Activated T-cell treated with anti-CD3 and anti-CD28 coated beads, Interleukin-2, amount 50 U/mL, for 72 hours (primary cell): ENCODE data around the gene NCOA4. TPM values are rescaled to one million over a fixed set of nuclear protein-coding genes. Genes with fewer than 3 reads are reported as not detected.
A peak's percentile ranks its signal among the peaks of the same experiment; 100 is the strongest.

Source experiments
- ATAC-seq, 2 donors: fragments of 150-1000 bp; cut with Tn5 transposase; replicated peaks in 1 of 2; 2 replicates each; pipeline ENCODE4 v1.10.0; 2021; ENCODE audit warnings: moderate library complexity in 2 of 2, mild to moderate bottlenecking in 1 of 2
- DNase-seq, 2 donors: peaks; one replicate each; pipeline ENCODE4 v3.0.0; 2021 to 2022; ENCODE audit warnings: mixed read lengths in 1 of 2
- H3K27ac Mint-ChIP-seq: one replicate; pipeline ENCODE4 v1.8.0; 2022; ENCODE audit warnings: mild to moderate bottlenecking, moderate library complexity, mixed read lengths
- H3K27me3 Mint-ChIP-seq: one replicate; pipeline ENCODE4 v1.8.0; 2022; ENCODE audit warnings: low read depth, mixed read lengths
- H3K36me3 Mint-ChIP-seq, 2 donors: one replicate each; pipeline ENCODE4 v1.8.0; 2022; ENCODE audit warnings: mixed read lengths in 2 of 2, mild to moderate bottlenecking in 1 of 2; ENCODE audit not compliant: insufficient read depth in 2 of 2
- H3K4me1 Mint-ChIP-seq: one replicate; pipeline ENCODE4 v1.8.0; 2022; ENCODE audit warnings: low read depth, mixed read lengths
- H3K4me3 Mint-ChIP-seq, 2 donors: one replicate each; pipeline ENCODE4 v1.8.0; 2022; ENCODE audit warnings: mild to moderate bottlenecking in 2 of 2, mixed read lengths in 2 of 2, moderate library complexity in 2 of 2
- H3K9me3 Mint-ChIP-seq, 2 donors: one replicate each; pipeline ENCODE4 v1.8.0; 2022; ENCODE audit warnings: mixed read lengths in 2 of 2
- total RNA-seq, 2 donors: library from RNA; stranded (reverse); gene quantifications; one replicate each; pipeline ENCODE4 v1.2.3, GENCODE V29; 2022

Gene NCOA4
- total RNA-seq, 2 donors from 2014 or later, result 112 to 144 TPM

DNA sequence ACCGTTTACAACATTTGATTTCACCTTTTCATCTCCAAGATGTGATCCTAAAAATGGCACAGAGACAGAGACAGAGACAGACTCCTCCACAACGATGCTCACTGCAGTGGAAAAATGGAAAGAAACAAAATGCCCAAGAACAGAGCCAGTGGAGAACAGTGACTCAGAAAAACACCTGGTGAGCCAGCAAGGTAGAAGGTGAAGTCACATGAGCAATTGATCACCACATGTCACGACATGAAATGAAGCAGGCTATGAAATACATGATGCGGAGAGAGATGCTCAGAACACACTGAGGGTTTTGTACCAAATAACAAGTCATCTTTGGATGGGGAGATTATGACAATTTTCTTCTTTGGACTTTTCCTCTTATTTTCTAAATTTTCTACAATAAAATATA is 12.1 kb upstream of the NCOA4 start:
- no peak for ATAC-seq
- H3K4me3 Mint-ChIP-seq, result no peak overlapping the region
- no peak overlapping the region for H3K27ac Mint-ChIP-seq
- H3K36me3 Mint-ChIP-seq, result no peaks in the 10 kb centered on the region
- H3K9me3 Mint-ChIP-seq, result no peaks in the 10 kb centered on the region
- DNase-seq, result no peak
- H3K4me1 Mint-ChIP-seq, result no peaks in the 10 kb centered on the region
- no peaks in the 10 kb centered on the region for H3K27me3 Mint-ChIP-seq

DNA sequence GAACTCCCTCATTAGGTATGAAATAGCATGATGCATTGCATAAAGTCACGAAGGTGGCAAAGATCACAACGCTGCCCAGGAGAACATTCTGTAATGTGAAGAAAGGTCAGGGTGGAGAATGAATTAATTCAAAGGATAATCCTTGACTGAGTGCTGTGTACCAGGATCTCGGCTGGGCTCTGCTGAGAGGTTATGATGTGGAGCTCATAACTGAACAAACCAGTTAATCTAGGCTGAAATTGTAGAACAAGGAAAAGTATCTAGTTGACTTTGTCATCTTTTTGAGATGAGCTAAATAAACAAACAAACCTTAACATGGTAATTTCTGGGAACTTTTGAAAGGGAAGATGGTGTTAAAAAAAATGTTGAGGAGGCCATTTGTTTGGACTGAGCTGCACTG is 9.6 kb upstream of the NCOA4 start:
- Mint-ChIP-seq H3K4me1 (no peaks in the 10 kb centered on the region), H3K27me3 (no peaks in the 10 kb centered on the region), H3K4me3 (no peak overlapping the region), H3K36me3 (no peaks in the 10 kb centered on the region), H3K9me3 (no peaks in the 10 kb centered on the region), H3K27ac (no peak overlapping the region)
- ATAC-seq, result no peak
- DNase-seq, result no peak

DNA sequence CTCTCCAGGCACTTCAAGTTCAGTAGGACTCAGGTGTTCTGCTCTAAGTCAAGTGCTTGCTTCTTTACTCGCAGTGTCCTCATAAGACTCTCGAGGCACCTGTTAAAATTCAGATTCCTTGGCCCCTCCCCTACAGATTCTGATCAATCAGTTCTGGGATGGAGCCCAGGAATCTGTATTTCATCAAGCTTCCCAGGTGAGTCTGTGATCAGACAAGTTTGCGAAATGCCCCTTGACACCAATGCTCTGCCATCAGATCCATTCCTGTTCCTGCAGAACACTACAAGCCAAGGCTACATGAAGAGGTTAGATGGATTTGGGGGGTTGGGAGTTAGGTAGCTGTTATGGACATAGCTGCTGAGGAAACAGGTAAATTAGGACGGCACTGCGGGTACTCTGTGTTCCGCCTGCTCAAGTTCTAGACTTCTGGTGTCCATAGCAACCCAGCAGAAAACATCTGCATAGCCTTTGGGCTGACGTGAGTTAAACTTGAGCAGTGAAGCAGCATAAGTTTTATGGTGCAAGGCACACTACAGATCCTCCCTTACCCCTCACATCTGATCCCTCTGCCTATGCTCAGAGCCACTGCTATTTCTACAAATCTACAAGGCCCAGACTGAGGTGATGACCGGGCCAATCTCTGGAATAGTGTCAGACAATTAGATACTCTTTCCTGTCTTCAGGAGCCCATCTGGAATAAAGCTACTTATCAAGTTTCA is 6.8 kb upstream of the NCOA4 start:
- Mint-ChIP-seq H3K27ac (no peak overlapping the region), H3K4me1 (no peaks in the 10 kb centered on the region), H3K36me3 (no peaks in the 10 kb centered on the region), H3K27me3 (no peaks in the 10 kb centered on the region), H3K4me3 (no peak overlapping the region), H3K9me3 (no peaks in the 10 kb centered on the region)
- ATAC-seq, result no peak
- DNase-seq, result no peak

DNA sequence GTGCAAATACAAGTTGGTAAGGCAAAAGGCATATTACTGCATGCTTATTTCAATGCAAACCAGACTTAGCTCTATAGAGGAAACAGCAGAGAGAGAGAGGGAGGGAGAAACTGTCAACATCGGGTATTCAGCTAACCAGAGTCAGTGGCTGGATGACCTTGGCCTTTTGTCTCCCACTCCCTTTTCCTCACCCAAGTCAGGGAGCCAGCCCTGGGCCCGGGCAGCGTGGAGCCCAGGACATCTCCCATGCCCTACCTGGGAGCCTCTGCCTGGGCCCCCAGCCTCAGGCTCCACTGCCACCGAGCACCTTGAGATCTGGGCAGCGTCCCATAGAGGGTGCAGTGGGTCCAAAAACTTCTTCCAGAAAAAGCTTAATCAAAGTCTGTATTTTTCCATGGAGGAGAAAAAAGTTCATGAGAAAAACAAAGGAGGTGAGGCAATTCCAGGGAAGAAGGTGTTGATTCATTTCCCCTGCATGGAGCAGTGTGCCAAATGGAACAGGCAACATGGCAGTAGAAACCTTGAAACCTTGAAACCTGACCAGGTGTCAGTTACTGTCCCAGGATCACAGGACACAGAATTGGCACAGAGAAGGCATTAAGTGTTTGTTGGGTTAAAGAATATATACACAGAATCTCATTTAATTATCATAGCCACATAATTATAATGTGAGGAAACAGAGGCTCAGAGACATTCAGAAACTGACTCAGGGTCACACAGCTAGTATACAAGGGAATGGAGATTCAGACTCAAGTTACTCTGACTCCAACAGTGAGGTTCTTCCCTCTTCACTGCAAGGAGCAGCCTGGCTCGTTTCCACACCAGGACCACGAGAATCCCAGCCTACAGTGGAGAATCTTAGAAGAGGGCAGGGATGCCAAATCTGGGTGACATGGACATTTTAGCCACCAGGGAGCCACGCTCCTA is 5.8 kb upstream of the NCOA4 start:
- Mint-ChIP-seq H3K27me3 (no peaks in the 10 kb centered on the region), H3K4me1 (no peaks in the 10 kb centered on the region), H3K9me3 (no peaks in the 10 kb centered on the region)

DNA sequence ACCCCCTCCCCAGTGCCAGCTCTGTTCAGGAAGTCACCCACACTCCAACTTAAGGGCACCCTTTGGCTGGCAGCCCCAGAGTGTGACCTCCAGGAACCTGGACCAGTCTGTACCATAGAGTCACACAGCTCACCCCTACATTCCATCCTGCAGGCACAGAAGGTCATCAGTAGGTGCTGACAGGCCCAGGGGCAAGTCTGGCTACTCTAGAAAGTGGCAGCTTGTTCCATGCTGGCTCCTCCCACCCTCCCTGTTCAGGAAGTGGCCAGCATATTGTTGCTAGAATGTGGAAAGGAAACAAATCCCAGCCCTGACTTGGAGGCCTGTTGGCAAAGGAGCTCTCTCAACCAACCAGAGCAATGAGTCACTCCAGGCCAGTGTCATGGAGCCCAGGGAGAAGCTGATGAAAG is 3.2 kb upstream of the NCOA4 start:
- H3K27me3 Mint-ChIP-seq, result no peaks in the 10 kb centered on the region
- no peak for DNase-seq
- no peak overlapping the region for H3K27ac Mint-ChIP-seq
- peaks cover 18% of the 10 kb centered on the region for H3K4me1 Mint-ChIP-seq
- no peaks in the 10 kb centered on the region for H3K9me3 Mint-ChIP-seq
- H3K36me3 Mint-ChIP-seq, result no peaks in the 10 kb centered on the region
- no peak for ATAC-seq
- H3K4me3 Mint-ChIP-seq, result no peak overlapping the region

More for the DNA sequence above, 5.8 kb upstream of the NCOA4 start:
- ATAC-seq (no peak), DNase-seq (no peak)
- no peak overlapping the region for H3K27ac Mint-ChIP-seq
- no peaks in the 10 kb centered on the region for H3K36me3 Mint-ChIP-seq
- H3K4me3 Mint-ChIP-seq, result no peak overlapping the region

DNA sequence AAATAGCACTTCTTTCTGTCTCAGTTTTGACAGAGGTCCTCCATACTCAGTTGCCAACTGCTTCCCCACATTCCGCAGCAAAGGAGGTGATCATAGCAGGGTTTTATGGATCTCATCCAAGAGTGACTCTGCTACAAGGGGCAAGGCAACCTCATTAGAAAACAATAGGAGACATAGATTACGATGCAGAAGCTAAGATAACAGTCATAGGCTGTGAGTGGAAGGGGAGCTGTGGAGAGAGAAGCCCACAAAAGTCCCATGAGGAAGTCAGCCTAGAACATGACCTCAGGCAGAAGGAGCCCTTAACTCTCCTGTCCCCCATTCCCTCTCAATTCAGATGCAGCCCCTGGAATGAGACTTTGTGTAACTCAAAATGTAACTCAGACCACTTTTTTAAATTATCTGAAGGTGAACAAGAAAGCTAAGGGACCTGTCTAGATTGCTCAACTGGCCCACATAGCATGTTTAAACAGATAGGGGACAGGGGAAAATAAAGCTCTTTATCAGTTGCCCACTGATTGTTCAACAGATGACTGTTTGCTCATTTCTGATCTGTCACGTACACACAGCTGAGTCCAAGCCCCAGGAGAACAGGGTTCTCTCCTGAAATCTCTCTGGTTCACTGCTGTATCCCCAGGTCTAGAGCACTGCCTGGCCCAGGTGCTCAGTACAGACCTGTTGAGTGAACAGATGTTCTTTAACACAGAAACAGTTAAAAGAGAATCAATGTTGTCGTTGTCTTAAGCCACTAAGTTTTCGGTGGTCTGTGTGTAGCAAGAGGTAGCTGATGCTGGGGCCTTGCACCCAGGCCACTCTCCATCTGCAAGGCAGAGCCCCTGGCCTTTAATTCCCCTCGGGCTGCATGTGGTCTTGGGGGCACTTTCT is 1.5 kb upstream of the NCOA4 start:
- DNase-seq (no peak), ATAC-seq (no peak)
- peak overlapping the region; percentile 33 to 58 for H3K4me3 Mint-ChIP-seq
- peaks cover 0 to 2% of the 10 kb centered on the region in 2 donors for H3K36me3 Mint-ChIP-seq
- no peaks in the 10 kb centered on the region for H3K9me3 Mint-ChIP-seq
- peak overlapping the region; percentile 10 for H3K27ac Mint-ChIP-seq
- peaks cover 36% of the 10 kb centered on the region for H3K4me1 Mint-ChIP-seq
- H3K27me3 Mint-ChIP-seq, result no peaks in the 10 kb centered on the region

DNA sequence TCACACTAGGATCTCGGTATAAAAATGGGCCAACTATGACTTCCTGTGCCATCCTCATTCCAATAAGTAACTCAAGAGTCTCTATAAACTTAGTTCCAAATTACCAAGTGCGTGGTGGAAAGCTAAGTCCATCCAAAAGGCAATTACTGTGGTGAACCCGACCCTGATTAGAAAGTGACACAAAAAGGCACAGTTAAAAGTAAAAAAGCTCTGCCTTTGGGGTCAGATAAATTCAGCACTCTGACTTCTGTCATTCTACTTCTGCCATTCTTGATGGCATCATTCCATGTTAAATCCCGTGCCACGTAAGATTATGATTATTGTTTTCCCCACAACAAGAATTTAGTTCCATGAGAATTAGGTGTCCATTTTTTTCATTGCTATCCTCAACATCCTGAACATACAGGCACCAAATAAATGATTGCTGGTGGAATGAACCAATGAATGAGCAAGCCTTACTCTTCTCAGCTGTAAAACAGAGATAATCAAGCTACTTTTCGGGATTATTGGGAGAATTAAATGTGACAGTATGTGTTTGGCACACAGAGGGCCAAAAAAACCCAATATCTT is 877 bp downstream of the NCOA4 start:
- peak overlapping the region; percentile 98 for H3K27ac Mint-ChIP-seq
- H3K4me1 Mint-ChIP-seq, result peaks cover 56% of the 10 kb centered on the region
- H3K36me3 Mint-ChIP-seq, result peaks cover 0 to 6% of the 10 kb centered on the region in 2 donors
- H3K4me3 Mint-ChIP-seq, result peak overlapping the region; percentile 94 to 97
- no peaks in the 10 kb centered on the region for H3K9me3 Mint-ChIP-seq
- H3K27me3 Mint-ChIP-seq, result no peaks in the 10 kb centered on the region
- ATAC-seq, result no peak
- no peak for DNase-seq

DNA sequence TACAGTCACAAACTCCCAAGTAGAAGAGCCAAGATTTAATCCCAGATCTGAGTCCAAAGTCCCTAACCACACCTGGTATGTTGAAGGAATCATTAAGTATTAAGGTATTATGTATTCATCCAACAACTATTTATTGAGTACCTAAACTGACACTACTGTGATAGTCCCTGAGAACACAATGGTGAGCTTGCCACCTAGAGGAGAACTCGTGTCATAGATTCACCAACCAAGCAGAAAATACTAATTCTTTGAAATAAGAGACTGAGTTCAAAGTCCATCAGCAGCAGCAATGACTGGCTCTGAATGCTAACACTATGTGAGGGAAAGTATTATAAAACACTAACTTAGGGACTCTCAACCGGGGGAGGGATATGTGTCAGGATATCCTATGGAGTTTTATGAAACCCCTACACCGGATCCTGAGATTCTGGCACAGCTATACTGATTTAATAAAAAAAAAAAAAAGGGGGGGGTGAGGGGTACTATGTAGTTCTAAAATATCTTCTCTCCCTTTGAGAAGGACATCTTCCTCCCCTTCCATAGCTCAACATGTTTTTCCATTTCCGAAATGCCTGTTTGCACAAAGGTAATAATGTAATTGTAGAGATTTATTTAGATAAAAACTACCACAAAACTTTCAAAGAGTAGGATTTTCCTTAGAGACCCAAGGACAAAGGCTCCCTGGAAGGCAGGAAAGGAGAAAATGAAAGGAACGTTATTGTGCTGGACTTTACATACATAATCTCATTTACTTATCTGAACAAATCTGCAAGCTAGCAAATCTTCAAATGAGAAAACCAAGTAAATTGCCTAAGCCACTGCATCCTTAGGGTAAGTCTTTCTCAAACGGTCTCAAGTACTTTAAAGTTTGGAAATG is 1.6 kb downstream of the NCOA4 start:
- DNase-seq (peak; percentile 22 to 42), ATAC-seq (peak; percentile 20 to 27)
- no peaks in the 10 kb centered on the region for H3K9me3 Mint-ChIP-seq
- peaks cover 0 to 6% of the 10 kb centered on the region in 2 donors for H3K36me3 Mint-ChIP-seq
- H3K4me3 Mint-ChIP-seq, result peak overlapping the region; percentile 94 to 97
- H3K27me3 Mint-ChIP-seq, result no peaks in the 10 kb centered on the region
- peaks cover 64% of the 10 kb centered on the region for H3K4me1 Mint-ChIP-seq
- H3K27ac Mint-ChIP-seq, result peak overlapping the region; percentile 98

DNA sequence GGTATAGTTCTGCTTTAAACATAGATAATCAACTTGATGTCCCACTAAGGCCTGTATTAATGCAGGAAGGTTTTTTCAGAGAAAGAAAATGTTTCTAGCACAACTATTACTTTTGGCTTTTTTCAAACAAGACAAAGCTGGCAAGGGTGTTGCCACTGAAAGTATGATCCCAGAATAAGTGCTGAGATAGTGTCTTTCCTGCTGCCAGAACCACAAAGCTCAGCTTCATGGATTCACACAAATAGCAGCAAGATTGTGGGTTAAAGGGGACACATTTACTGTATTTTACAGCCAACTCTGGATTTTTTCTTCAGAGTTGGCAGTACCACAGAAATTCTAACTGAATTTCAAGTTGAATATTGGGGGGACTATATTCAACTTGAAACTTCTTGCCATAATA is 4.3 kb downstream of the NCOA4 start:
- Mint-ChIP-seq H3K4me3 (no peak overlapping the region), H3K27me3 (no peaks in the 10 kb centered on the region), H3K36me3 (peaks cover 0 to 6% of the 10 kb centered on the region in 2 donors), H3K9me3 (no peaks in the 10 kb centered on the region), H3K27ac (no peak overlapping the region), H3K4me1 (peaks cover 89% of the 10 kb centered on the region)
- no peak for ATAC-seq
- DNase-seq, result no peak

DNA sequence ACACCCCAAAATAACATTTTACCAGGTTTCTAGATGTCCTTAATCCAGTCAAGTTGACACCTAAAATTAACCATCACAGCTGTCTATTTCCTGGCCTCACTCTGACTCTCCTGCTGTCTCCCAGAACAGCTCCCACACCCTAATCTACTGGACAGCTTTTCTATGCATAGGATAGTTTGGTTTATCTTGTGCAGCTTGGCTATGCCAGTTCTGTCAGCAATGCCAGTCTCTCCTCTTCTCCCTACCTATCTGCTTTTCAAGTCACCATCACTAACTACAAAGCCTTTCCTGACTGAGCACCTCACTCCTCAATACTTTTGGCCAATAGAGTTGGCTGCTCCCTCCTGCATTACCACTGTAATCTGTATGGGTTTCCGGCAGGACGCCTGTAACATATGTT is 5.0 kb downstream of the NCOA4 start:
- DNase-seq (no peak), ATAC-seq (no peak)
- H3K4me1 Mint-ChIP-seq, result peaks cover 90% of the 10 kb centered on the region
- peaks cover 0 to 6% of the 10 kb centered on the region in 2 donors for H3K36me3 Mint-ChIP-seq
- no peaks in the 10 kb centered on the region for H3K9me3 Mint-ChIP-seq
- H3K4me3 Mint-ChIP-seq, result no peak overlapping the region
- H3K27ac Mint-ChIP-seq, result peak overlapping the region; percentile 35
- H3K27me3 Mint-ChIP-seq, result no peaks in the 10 kb centered on the region

DNA sequence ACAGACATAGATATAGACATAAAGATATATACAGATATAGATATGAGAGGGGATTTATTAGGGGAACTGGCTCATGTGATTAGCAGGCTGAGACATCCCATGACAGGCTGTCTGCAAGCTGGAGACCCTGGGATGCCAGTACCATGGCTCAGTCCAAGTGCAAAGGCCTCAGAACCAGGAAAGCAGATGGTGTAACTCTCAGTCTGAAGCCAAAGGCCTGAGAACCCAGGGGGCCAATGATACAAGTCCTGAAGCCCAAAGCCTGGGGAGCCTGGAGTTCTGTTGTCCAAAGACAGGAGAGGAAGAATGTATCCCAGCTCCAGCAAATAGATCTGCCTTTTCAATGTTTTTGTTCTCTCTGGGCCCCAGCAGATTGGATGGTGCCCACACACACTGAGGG is 5.5 kb downstream of the NCOA4 start:
- ATAC-seq (no peak), DNase-seq (no peak)
- no peak overlapping the region for H3K4me3 Mint-ChIP-seq
- H3K36me3 Mint-ChIP-seq, result peaks cover 0 to 6% of the 10 kb centered on the region in 2 donors
- no peaks in the 10 kb centered on the region for H3K27me3 Mint-ChIP-seq
- H3K9me3 Mint-ChIP-seq, result no peaks in the 10 kb centered on the region
- peaks cover 91% of the 10 kb centered on the region for H3K4me1 Mint-ChIP-seq
- H3K27ac Mint-ChIP-seq, result no peak overlapping the region
